ENCODE data around the gene NTN1. TPM values are rescaled to one million over a fixed set of nuclear protein-coding genes. Genes with fewer than 3 reads are reported as not detected.

NTN1 gene
- total and polyA plus RNA-seq, 2 of the 4 experiments (the other 2 are of a cell fraction), result under 0.01 to 0.07 TPM

GRCh38 chr17:9221147-9221921 is 200.0 kb downstream of the NTN1 start:
- Histone ChIP-seq H4K8ac (ENCODE audit: low read depth in 2 of 2, low read length in 2 of 2) (no peak overlapping the region), H3K4me3 (ENCODE audit: insufficient read depth, low read depth, low read length) (no peak overlapping the region), H4K91ac (ENCODE audit: insufficient read depth, low read depth, low read length) (no peak overlapping the region), H3K79me1 (ENCODE audit: low read depth in 1 of 2, low read length in 2 of 2) (no peaks in the 10 kb centered on the region), H3K27ac (ENCODE audit: insufficient read depth, low read length) (no peak overlapping the region), H3K9me1 (ENCODE audit: insufficient read depth, low read length) (no peaks in the 10 kb centered on the region), H3K23ac (ENCODE audit: low read depth, low read length) (no peak overlapping the region), H2AK9ac (replicated peaks; ENCODE audit: low read depth, low read length, poor library complexity) (no peak overlapping the region), H3K14ac (replicated peaks; ENCODE audit: low read depth, low read length) (no peak overlapping the region), H2BK120ac (ENCODE audit: low read depth, low read length) (no peak overlapping the region), H2AK5ac (ENCODE audit: low read depth, low read length) (no peak overlapping the region), H2AFZ (replicated peaks; ENCODE audit: low read length, poor library complexity) (no peak overlapping the region), H3K4me2 (ENCODE audit: low read depth, low read length) (no peak overlapping the region), H3K4me1 (ENCODE audit: control insufficient read depth, insufficient read depth, low read length) (peaks cover 6% of the 10 kb centered on the region; the same call in 1 of the 2 replicates), H3K18ac (ENCODE audit: low read depth, low read length) (no peak overlapping the region), H3K4ac (ENCODE audit: low read depth, low read length) (no peak overlapping the region), H3K27me3 (ENCODE audit: control insufficient read depth, insufficient read depth, low read length) (no peaks in the 10 kb centered on the region), H2BK5ac (ENCODE audit: low read depth, low read length, poor library complexity, severe bottlenecking) (no peak overlapping the region), H2BK20ac (ENCODE audit: low read depth, low read length) (no peak overlapping the region), H2BK15ac (ENCODE audit: low read depth, low read length) (no peak overlapping the region), H3K9me3 (ENCODE audit: control insufficient read depth, insufficient read depth, low read length) (no peaks in the 10 kb centered on the region), H4K20me1 (ENCODE audit: insufficient read depth, low read length) (no peaks in the 10 kb centered on the region), H3K9ac (ENCODE audit: low read depth, low read length) (no peak overlapping the region), H4K5ac (ENCODE audit: low read depth, low read length) (no peak overlapping the region), H3K56ac (ENCODE audit: extremely low read depth, insufficient read depth, low read length) (no peak overlapping the region; the same call in 1 of the 2 replicates), H3K36me3 (ENCODE audit: control insufficient read depth, insufficient read depth, low read length) (no peaks in the 10 kb centered on the region)
- intact Hi-C loops (cut with micrococcal nuclease) (no loop called here), in situ Hi-C loops (cut with MboI; ENCODE audit: low sequenced_read_pairs) (no loop called here), dilution Hi-C loops (cut with HindIII; ENCODE audit: low sequenced_read_pairs, unreplicated experiment) (no loop called here)
- 80% methylated on average over 17 of the region's 25 CpGs; no CpG with 5 or more reads in 1 of the 2 experiments for WGBS, 2 experiments (ENCODE audit: extremely low coverage in 2 of 2, insufficient read length in 1 of 2)
- CTCF ChIA-PET, result no interaction called here
- POLR2A ChIA-PET (ENCODE audit: unreplicated experiment), result no interaction called here
- ATAC-seq (ENCODE audit: low read depth) (no peak), DNase-seq (no peak)
- no TSS peak for BruUV-seq (replicated peaks)
- TF ChIP-seq FOS (IDR thresholded peaks at IDR 0.05; ENCODE audit: low read depth, low read length) (no peak), CHD1 (IDR thresholded peaks at IDR 0.05; ENCODE audit: low read depth, low read length) (no peak), RFX5 (IDR thresholded peaks at IDR 0.05; ENCODE audit: low read depth, low read length) (no peak), NFE2L2 (IDR thresholded peaks at IDR 0.05; ENCODE audit: low read depth, low read length) (no peak), RAD21 (IDR thresholded peaks at IDR 0.05; ENCODE audit: low read length) (no peak), MAZ (IDR thresholded peaks at IDR 0.05; ENCODE audit: borderline replicate concordance, low read depth, low read length) (no peak), CTCF (conservative IDR thresholded peaks at IDR 0.05; ENCODE audit: low read depth, low read length) (no peak), RCOR1 (IDR thresholded peaks at IDR 0.05; ENCODE audit: insufficient replicate concordance, low read length) (no peak), USF2 (IDR thresholded peaks at IDR 0.05; ENCODE audit: low read depth, low read length) (no peak), MXI1 (IDR thresholded peaks at IDR 0.05; ENCODE audit: borderline replicate concordance, low read depth, low read length) (no peak), ELK1 (IDR thresholded peaks at IDR 0.05; ENCODE audit: borderline replicate concordance, low read depth, low read length) (no peak), CEBPB (IDR thresholded peaks at IDR 0.05; ENCODE audit: low read depth, low read length) (no peak), MAFK (IDR thresholded peaks at IDR 0.05; ENCODE audit: low read depth, low read length) (no peak), BHLHE40 (IDR thresholded peaks at IDR 0.05; ENCODE audit: low read depth, low read length) (no peak), POLR2A (IDR thresholded peaks at IDR 0.05; ENCODE audit: low read depth, low read length) (no peak), SMC3 (IDR thresholded peaks at IDR 0.05; ENCODE audit: low read depth, low read length) (no peak)
